Measurements from ENCODE around the gene U2AF2. TPM values are rescaled to one million over a fixed set of nuclear protein-coding genes. Genes with fewer than 3 reads are reported as not detected.

U2AF2 gene
- total RNA-seq, 1 experiment from 2014 or later, result 411 TPM

DNA sequence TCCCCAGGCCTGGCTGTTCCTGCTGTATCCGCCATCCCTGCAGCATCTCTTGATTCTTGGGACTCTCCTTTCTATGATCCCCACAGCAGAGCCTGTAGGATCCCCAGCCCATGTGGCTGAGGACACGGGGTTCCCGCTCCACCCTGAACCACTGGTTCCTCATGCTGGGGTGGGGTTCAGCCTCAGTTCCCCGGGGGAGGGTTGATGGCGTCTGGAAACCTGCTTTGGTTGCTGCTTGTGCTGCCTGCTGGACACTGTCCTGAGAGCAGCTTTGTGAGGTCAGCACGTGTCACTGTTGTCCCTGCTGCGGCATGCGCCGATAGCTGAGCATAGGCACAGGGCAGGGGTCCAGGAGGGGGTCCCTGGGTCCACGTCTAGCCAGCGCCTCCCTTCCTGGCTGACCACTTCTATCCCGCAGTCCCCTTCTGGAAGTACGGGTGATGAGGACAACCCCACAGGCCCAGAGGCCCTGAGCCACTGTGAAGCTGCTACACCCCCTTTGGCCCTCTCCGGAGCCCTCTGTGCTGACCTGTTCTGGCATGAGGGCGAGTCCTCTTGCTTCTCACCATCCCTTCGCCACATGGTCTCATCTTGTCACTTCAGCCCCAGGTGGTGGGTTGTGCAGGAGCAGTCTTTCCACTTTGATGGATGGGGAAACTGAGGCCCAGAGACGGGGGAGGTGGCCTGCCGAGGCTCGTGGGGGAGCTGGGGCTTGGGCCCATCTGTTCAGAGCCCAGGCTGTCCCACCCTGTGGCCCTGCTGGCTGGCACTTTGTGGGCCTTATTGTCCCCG lies 25.7 kb downstream of the U2AF2 start:
- intact Hi-C loops (cut with micrococcal nuclease; ENCODE audit: unreplicated experiment), result no loop called here
- Histone ChIP-seq H3K36me3 (ENCODE audit: insufficient read depth, low read length, poor library complexity, severe bottlenecking) (peaks cover 44% of the 10 kb centered on the region), H3K27me3 (replicated peaks; ENCODE audit: insufficient read depth, low read depth, low read length, poor library complexity) (no peaks in the 10 kb centered on the region), H3K4me3 (ENCODE audit: low read depth, low read length, poor library complexity, severe bottlenecking) (no peak overlapping the region), H3K27ac (ENCODE audit: low read depth, low read length, poor library complexity, severe bottlenecking) (no peak overlapping the region), H3K4me1 (ENCODE audit: insufficient read depth, low read length, poor library complexity, severe bottlenecking) (peaks cover 12% of the 10 kb centered on the region), H3K9me3 (ENCODE audit: low read depth, low read length, poor library complexity, severe bottlenecking) (no peaks in the 10 kb centered on the region)
- no peak for DNase-seq (ENCODE audit: low spot score)
- no TSS peak for BruUV-seq (replicated peaks)
- ChIA-PET CTCF (no interaction called here), POLR2A (ENCODE audit: low non-redundant PET) (no interaction called here)
- TF ChIP-seq CTCF (conservative IDR thresholded peaks at IDR 0.05; ENCODE audit: low read depth, low read length) (no peak), EZH2 (IDR thresholded peaks at IDR 0.05; ENCODE audit: borderline replicate concordance, low read depth, low read length, poor library complexity, severe bottlenecking) (no peak)

DNA sequence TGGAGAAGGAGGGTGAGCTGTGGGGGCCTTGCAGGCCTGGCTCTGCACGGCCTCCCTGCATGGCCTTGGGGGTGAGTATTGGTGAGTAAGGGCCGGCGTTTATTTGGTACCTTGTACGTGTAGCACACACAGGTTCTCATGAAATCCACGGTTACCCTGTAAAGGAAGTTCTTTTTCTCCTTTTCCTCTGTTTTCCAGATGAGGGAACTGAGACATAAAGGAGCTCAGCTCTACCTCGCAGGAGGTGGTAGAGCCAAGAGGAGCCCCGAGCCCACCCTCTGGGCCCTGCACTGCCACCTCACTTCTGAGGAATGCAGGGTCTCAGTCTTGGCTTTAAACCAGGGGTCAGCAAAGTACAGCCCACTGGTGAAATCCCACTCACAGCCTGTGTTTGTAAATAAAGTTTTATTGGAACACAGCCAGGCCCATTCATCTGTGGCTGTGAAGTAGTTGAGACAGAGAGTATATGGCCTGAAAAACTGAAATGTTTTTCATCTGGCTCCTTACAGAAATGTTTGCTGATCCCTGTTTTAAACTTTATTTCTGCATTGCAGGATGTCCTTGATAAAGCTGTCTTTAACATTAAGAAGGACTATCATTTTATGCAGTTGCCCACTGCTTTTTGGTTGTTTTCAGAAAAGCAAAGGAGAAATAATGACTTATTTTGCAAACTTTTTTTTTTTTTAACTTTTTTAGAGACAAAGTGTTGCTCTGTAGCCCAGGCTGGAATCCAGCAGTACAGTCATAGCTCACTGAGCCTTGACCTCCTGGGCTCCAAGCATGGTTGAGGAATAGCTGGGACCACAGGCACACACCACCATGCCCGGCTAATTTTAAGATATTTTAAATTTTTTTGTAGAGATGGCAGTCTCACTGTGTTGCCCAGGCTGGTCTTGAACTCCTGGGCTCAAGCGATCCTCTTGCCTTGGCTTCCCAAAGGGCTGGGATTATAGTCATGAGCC lies 26.6 kb downstream of the U2AF2 start:
- H3K4me1 ChIP-seq (ENCODE audit: insufficient read depth, low read length, poor library complexity, severe bottlenecking), result peaks cover 7% of the 10 kb centered on the region
- intact Hi-C loops (cut with micrococcal nuclease; ENCODE audit: unreplicated experiment), result no loop called here
- TF ChIP-seq CTCF (conservative IDR thresholded peaks at IDR 0.05; ENCODE audit: low read depth, low read length), result no peak
- no peak for TF ChIP-seq EZH2 (IDR thresholded peaks at IDR 0.05; ENCODE audit: borderline replicate concordance, low read depth, low read length, poor library complexity, severe bottlenecking)
- H3K36me3 ChIP-seq (ENCODE audit: insufficient read depth, low read length, poor library complexity, severe bottlenecking), result peaks cover 49% of the 10 kb centered on the region
- no TSS peak for BruUV-seq (replicated peaks)
- H3K27ac ChIP-seq (ENCODE audit: low read depth, low read length, poor library complexity, severe bottlenecking), result no peak overlapping the region
- no peak for DNase-seq (ENCODE audit: low spot score)
- ChIA-PET CTCF (no interaction called here), POLR2A (ENCODE audit: low non-redundant PET) (no interaction called here)
- no peaks in the 10 kb centered on the region for H3K9me3 ChIP-seq (ENCODE audit: low read depth, low read length, poor library complexity, severe bottlenecking)
- H3K4me3 ChIP-seq (ENCODE audit: low read depth, low read length, poor library complexity, severe bottlenecking), result no peak overlapping the region
- H3K27me3 ChIP-seq (replicated peaks; ENCODE audit: insufficient read depth, low read depth, low read length, poor library complexity), result no peaks in the 10 kb centered on the region

DNA sequence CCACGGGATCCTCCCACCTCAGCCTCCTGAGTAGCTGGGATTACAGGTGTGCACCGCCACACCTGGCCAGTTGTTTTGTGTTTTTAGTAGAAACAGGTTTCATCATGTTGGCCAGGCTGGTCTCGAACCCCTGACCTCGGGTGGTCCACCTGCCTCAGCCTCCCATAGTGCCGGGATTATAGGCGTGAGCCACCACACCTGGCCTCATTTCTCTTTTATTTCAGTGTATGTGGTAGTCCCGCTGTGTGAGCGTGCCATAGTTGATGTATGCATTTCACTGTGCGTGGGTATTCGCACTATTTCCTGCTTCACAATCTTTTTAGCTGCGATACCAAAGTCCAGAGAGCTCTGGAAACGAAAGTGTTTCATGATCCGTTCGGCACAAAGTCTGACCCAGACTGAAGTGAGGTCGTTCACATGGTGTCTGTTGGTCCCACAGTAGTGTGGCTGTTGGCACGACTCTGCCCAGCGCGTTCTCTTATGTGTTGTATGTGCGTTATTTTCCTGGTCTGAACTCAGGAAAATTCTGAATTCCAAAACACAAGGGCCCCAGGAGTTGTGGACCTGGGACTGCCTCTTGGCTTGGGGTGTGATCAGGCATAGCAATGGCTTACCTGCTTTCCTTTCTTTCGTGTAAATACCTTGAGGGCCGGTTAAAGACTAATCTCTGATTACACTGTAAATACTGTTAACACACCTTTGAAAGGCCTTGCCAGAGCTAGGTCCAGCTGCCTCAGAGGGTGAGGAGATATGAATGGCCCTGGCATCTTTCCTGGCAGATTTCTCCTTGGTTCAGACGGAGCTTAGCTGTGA lies 28.8 kb downstream of the U2AF2 start:
- Histone ChIP-seq H3K36me3 (ENCODE audit: insufficient read depth, low read length, poor library complexity, severe bottlenecking) (peaks cover 41% of the 10 kb centered on the region), H3K9me3 (ENCODE audit: low read depth, low read length, poor library complexity, severe bottlenecking) (no peaks in the 10 kb centered on the region), H3K27me3 (replicated peaks; ENCODE audit: insufficient read depth, low read depth, low read length, poor library complexity) (no peaks in the 10 kb centered on the region), H3K27ac (ENCODE audit: low read depth, low read length, poor library complexity, severe bottlenecking) (no peak overlapping the region), H3K4me3 (ENCODE audit: low read depth, low read length, poor library complexity, severe bottlenecking) (no peak overlapping the region), H3K4me1 (ENCODE audit: insufficient read depth, low read length, poor library complexity, severe bottlenecking) (no peaks in the 10 kb centered on the region)
- DNase-seq (ENCODE audit: low spot score), result no peak
- intact Hi-C loops (cut with micrococcal nuclease; ENCODE audit: unreplicated experiment), result no loop called here
- TF ChIP-seq EZH2 (IDR thresholded peaks at IDR 0.05; ENCODE audit: borderline replicate concordance, low read depth, low read length, poor library complexity, severe bottlenecking) (no peak), CTCF (conservative IDR thresholded peaks at IDR 0.05; ENCODE audit: low read depth, low read length) (no peak)
- ChIA-PET POLR2A (ENCODE audit: low non-redundant PET) (no interaction called here), CTCF (no interaction called here)
- BruUV-seq (replicated peaks), result no TSS peak
